ENCODE results near the gene EFHC1. TPM values are rescaled to one million over a fixed set of nuclear protein-coding genes. Genes with fewer than 3 reads are reported as not detected.

EFHC1 gene
- total RNA-seq, 4 donors from 2014 or later, result 10.2 to 33.0 (median 20.8) TPM

DNA sequence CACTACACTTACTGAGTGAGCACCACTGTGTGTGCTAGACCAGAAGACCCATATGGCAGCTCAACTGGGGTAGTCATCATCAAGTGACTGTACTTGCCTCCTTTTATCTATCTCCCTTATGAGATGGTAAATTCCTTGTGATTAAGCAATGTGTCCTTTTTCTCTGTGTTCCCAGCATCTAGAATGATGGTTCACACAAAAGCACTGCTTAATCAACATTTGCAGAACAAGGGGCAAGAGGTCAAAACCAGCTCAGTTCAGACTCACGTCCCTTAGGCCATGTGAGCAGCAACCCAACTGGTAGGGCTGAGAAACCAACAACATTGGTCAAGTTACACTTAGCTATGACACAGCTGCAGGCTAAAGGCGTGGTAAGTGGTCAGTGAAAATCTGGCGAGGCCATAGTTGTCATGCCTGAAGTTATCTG is 146.7 kb downstream of the EFHC1 start:
- ATAC-seq (ENCODE audit: low FRiP score) (peak; percentile 67), DNase-seq (ENCODE audit: low spot score) (no peak)
- TF ChIP-seq, protein P1, sequence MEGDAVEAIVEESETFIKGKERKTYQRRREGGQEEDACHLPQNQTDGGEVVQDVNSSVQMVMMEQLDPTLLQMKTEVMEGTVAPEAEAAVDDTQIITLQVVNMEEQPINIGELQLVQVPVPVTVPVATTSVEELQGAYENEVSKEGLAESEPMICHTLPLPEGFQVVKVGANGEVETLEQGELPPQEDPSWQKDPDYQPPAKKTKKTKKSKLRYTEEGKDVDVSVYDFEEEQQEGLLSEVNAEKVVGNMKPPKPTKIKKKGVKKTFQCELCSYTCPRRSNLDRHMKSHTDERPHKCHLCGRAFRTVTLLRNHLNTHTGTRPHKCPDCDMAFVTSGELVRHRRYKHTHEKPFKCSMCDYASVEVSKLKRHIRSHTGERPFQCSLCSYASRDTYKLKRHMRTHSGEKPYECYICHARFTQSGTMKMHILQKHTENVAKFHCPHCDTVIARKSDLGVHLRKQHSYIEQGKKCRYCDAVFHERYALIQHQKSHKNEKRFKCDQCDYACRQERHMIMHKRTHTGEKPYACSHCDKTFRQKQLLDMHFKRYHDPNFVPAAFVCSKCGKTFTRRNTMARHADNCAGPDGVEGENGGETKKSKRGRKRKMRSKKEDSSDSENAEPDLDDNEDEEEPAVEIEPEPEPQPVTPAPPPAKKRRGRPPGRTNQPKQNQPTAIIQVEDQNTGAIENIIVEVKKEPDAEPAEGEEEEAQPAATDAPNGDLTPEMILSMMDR (IDR thresholded peaks at IDR 0.05), result no peak

DNA sequence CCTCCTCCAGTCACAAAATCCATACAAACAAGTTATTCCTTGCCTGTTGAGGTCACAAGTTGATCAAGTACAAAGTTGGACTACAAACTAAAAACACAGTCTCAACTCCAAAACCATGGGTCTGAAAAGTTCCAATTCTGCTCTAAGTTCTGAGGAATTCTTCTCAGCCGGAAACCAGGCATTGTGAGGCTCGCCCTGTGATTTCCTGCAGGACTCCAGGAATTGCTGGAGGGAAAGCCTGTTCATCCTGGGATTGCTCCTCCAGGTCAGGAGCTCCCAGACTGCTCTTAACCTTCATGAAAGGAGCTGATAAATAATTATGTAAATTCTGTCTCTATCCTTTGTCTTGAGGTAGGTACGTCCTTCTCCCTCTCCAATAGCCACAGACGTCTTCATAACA is 148.2 kb downstream of the EFHC1 start:
- DNase-seq (ENCODE audit: low spot score), result no peak
- ATAC-seq (ENCODE audit: low FRiP score), result no peak
- TF ChIP-seq, protein P1 (IDR thresholded peaks at IDR 0.05), result no peak

DNA sequence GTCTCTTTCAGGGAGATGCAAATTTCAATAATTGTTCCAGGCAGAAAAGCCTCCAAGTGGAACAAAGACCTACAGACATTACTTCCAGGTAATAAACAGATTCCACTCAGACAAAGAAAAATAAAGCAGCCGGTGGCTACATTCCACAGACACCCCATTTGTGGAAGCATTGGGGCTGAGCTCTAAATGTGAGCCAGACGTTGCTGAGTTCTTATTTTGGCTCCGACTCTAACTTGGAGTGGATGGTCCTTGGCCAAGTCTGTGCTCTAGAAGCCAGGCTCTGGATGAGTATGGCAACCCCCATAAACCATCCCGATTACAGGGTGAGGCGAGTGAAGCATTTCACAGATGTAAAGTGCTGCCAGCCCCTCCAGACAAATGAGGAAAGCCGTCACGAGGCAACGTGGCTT is 150.2 kb downstream of the EFHC1 start:
- DNase-seq (ENCODE audit: low spot score), result no peak
- TF ChIP-seq, protein P1 (IDR thresholded peaks at IDR 0.05), result no peak
- no peak for ATAC-seq (ENCODE audit: low FRiP score)

DNA sequence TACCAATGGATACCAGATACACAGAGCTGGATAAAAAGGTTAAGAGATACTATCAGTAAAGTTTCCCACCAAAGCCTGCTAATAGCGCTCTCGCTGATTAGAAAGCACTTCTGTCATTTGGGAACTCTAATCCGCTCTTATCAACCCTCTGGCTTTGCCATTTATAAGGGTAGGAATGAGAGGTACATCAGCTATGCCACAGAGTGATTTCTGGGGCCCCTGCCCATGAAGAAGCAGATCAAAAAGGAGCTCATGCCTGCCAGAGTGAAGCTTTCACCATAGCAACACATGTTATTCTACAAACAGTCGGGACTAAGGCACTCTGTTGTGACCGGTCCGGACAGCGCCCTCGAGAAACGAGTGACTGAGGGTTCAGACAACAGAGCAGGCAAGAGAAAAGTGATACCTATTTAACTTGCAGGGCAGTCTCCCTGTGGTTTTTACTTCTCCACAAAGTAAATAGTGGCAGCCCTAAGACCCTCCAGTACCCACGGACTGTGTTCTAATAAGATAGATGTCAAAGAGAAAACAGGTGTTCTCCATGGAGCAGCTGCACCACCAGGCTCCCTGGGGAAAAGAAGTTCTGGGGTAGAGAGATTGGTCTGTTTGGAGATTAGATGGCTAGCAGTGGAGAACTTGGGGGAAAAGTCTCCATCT is 151.1 kb downstream of the EFHC1 start:
- DNase-seq (ENCODE audit: low spot score) (no peak), ATAC-seq (ENCODE audit: low FRiP score) (no peak)
- TF ChIP-seq, protein P1 (IDR thresholded peaks at IDR 0.05), result no peak

- DNase-seq (ENCODE audit: low spot score) (no peak), ATAC-seq (ENCODE audit: low FRiP score) (no peak)
- TF ChIP-seq, protein P1 (IDR thresholded peaks at IDR 0.05), result no peak
Measured at GRCh38 chr6:52572536-52572935, 152.4 kb downstream of the EFHC1 start.

DNA sequence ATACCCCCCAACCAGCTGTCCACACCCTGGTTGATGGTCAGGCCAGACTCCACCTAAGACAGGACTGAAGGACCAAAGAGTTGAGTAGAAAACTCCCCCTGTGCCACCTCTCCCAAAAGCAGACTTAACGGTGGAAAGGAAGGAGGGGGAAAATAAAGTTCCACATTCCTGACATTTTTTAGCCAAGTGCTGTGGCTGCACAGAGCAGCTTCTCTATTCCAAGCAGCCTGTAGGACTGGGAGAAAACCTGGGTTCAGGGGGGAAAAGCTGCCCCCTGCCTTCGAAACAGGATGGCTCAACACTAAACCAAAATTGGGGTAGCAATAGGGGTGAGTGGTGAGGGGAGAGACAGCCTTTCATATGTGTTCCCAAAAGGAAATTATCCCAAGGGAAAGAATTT is 153.2 kb downstream of the EFHC1 start:
- DNase-seq (ENCODE audit: low spot score), result no peak
- ATAC-seq (ENCODE audit: low FRiP score), result no peak
- TF ChIP-seq, protein P1 (IDR thresholded peaks at IDR 0.05), result no peak

Other genes with a start within 250 kb of the EFHC1 start
- gene IL17A, start 234.0 kb upstream of the EFHC1 start, total RNA-seq, result not detected
- gene IL17F, start 175.8 kb upstream of the EFHC1 start, total RNA-seq, result not detected
- gene MCM3, start 135.6 kb upstream of the EFHC1 start, total RNA-seq, result 10 to 100 TPM; 24.8 to 43.0 (median 32.3) TPM
- gene PAQR8, start 58.2 kb upstream of the EFHC1 start, total RNA-seq, result 1 to 10 TPM; 1.5 to 7.9 (median 3.6) TPM
- gene TRAM2, start 156.7 kb downstream of the EFHC1 start, total RNA-seq, result 10 to 100 TPM; 17.8 to 29.8 (median 26.3) TPM

Measured in omental fat pad (tissue), 4 donors.